AG04449 (cell line): Measurements from ENCODE around the gene DYRK1A.

ENCODE experiments used
- CTCF ChIA-PET: fragments of 350-600 bp; formaldehyde crosslinking; extraction: SDS; loops from one replicate; lab custom pipeline; 2021; ENCODE audit warnings: antibody characterized with exemption; lab: Yijun Ruan, JAX
- POLR2A ChIA-PET: fragments of 400-600, 350-600 bp; formaldehyde crosslinking; extraction: SDS; loops from one replicate; lab custom pipeline; 2020; ENCODE audit warnings: antibody characterized with exemption, inconsistent platforms; lab: Yijun Ruan, JAX
- DNase-seq: peaks from one replicate; pipeline ENCODE4 v3.0.0-alpha.2; 2010; ENCODE audit warnings: low read depth, low spot score
- H3K4me3 ChIP-seq: 2 replicates; pipeline ENCODE4 v1.5.1; 2011; ENCODE audit warnings: low read depth, mild to moderate bottlenecking, control low read depth, low read length
- CTCF ChIP-seq: IDR thresholded peaks from one replicate; pipeline ENCODE4 v1.5.1; 2011; ENCODE audit warnings: mild to moderate bottlenecking, moderate library complexity, low read length, control low read depth, inconsistent platforms; ENCODE audit not compliant: insufficient read depth; ENCODE audit errors: missing control alignments

DYRK1A gene

GRCh38 chr21:37407719-37408420 is 41.3 kb downstream of the DYRK1A start:
- ChIA-PET POLR2A (interaction anchor here (0.6 to 1.2 kb wide), 2 partner anchors 10 to 34 kb away, joined by 3 read pairs; no protein-coding TSS in a partner anchor), CTCF (interaction anchor here (0.7 to 1.1 kb wide), 3 partner anchors 9 to 17 kb away, joined by 3 to 4 read pairs (median 4); no protein-coding TSS in a partner anchor)
- no peak for TF ChIP-seq CTCF
- DNase-seq = peak; percentile 16
- no peak overlapping the region for H3K4me3 ChIP-seq

DNA sequence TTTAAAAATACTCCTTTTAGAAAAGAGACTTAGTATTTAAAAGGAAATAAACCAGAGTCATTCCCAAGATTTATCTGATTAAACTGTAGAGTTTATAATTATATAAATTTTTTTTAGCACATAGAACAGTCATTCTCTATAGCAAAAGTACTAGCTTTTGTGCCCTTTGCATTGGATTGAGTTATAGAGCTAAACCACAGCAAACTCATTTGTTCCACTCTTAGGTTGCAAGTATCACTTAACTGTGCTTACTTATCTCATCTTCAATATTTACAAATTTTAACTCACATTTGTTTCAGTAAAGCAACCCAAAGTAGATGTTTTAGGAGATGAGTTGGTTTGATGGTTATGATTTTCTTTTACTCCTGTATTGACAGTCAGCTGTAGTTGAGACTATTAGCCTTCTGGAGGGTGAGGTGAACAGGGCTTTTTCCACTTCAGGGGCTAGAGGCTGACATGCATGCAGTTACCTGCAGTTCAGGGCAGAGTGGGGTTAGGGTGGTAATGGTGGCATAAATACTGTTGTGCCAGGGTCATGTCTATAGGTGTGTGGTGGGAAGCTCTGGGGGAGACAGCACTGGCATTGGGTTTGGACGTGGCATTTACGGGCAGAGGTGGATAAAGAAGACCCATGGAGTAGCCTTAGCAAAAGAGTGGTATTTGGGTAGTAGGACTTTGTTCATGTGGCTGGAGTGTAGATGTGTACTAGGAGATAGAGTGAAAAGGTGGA is 42.1 kb downstream of the DYRK1A start:
- ChIA-PET CTCF (interaction anchor here (0.7 to 1.1 kb wide), 3 partner anchors 8 to 16 kb away, joined by 3 to 4 read pairs (median 4); no protein-coding TSS in a partner anchor), POLR2A (interaction anchor here (1.2 kb wide), 1 partner anchor 34 kb away, joined by 3 read pairs; no protein-coding TSS in a partner anchor)
- TF ChIP-seq CTCF = no peak

GRCh38 chr21:37410639-37411038 is 44.1 kb downstream of the DYRK1A start:
- H3K4me3 ChIP-seq = no peak overlapping the region
- CTCF ChIA-PET = no interaction called here
- TF ChIP-seq CTCF = no peak
- POLR2A ChIA-PET = no interaction called here
- no peak for DNase-seq

More for the DNA sequence above, 42.1 kb downstream of the DYRK1A start:
- no peak for DNase-seq
- no peak overlapping the region for H3K4me3 ChIP-seq

DNA sequence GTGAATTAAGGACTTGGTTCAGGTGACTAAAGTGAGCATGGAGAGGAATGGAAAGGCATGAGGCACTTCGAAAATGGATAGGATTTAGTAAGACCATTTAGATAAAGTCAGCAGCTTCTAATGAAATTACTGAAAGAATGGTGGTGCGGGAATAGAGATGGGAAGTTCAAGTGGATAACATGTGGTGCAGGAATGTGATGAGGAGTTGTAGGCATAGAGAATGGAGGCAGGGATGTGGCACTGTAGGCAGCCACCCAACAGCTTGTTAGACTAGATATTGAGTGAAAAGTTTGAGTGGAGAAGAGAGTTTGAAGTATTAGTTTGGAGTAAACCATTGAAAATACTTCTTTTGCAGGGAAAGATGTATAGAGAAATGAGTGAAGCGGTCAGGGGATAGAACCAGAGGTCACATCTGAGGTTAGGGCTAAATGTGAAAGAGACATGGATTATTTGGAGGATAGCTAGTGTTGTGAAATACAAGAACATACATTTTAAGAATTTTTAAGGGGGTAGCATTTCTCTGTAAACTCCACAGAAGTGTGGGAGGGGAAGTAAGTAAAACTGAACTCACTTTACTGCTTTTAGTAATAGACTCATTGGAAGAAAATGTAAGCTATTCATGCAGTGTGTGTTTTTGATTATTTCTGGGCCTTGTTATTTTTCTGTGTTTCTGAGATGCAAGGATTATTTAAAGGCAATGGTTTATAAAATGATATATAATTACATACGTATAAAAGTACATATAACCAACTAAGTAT is 46.2 kb downstream of the DYRK1A start:
- no peak overlapping the region for H3K4me3 ChIP-seq
- POLR2A ChIA-PET = interaction anchor here (0.7 to 1.5 kb wide), 2 partner anchors 12 to 113 kb away, joined by 3 read pairs; no protein-coding TSS in a partner anchor
- peak; percentile 50 for DNase-seq
- CTCF ChIA-PET = no interaction called here
- no peak for TF ChIP-seq CTCF

- POLR2A ChIA-PET = interaction anchor here (0.5 to 1.5 kb wide), 3 partner anchors 11 to 112 kb away, joined by 3 read pairs; no protein-coding TSS in a partner anchor
- no peak overlapping the region for H3K4me3 ChIP-seq
- DNase-seq = no peak
- CTCF ChIA-PET = no interaction called here
- no peak for TF ChIP-seq CTCF
Measured at GRCh38 chr21:37413553-37414291, 47.1 kb downstream of the DYRK1A start.
